Measurements from ENCODE around the gene COQ4.

Gene COQ4

GRCh38 chr9:128382261-128382660, 59.6 kb downstream of the COQ4 start:
- DNase-seq (ENCODE audit: low read depth in 1 of 2, low spot score in 1 of 2): no peak

GRCh38 chr9:128383007-128383753, 60.5 kb downstream of the COQ4 start:
- in situ Hi-C loops (cut with HindIII; ENCODE audit: low pct_unique_long_range_greater_than_20kb, low sequenced_read_pairs): no loop called here
- TF ChIP-seq JUND (IDR thresholded peaks at IDR 0.05; ENCODE audit: low read depth): no peak
- no peak for DNase-seq (ENCODE audit: low read depth in 1 of 2, low spot score in 1 of 2)

More at GRCh38 chr9:128382261-128382660, 59.6 kb downstream of the COQ4 start:
- no peak for TF ChIP-seq JUND (IDR thresholded peaks at IDR 0.05; ENCODE audit: low read depth)
- in situ Hi-C loops (cut with HindIII; ENCODE audit: low pct_unique_long_range_greater_than_20kb, low sequenced_read_pairs): no loop called here
